ENCODE measurements around the gene USP8. TPM values are rescaled to one million over a fixed set of nuclear protein-coding genes. Genes with fewer than 3 reads are reported as not detected.

Gene USP8
- total and polyA plus RNA-seq, 2 of the 4 experiments (the other 2 are of a cell fraction), result 25.4 to 52.2 TPM

GRCh38 chr15:50432230-50432629 lies 8.0 kb downstream of the USP8 start:
- CTCF ChIA-PET, result no interaction called here
- H4K8ac ChIP-seq (ENCODE audit: low read depth in 2 of 2, low read length in 2 of 2), result no peak overlapping the region
- H3K9ac ChIP-seq (ENCODE audit: low read depth, low read length), result no peak overlapping the region
- no peak overlapping the region for H2BK15ac ChIP-seq (ENCODE audit: low read depth, low read length)
- H3K4ac ChIP-seq (ENCODE audit: low read depth, low read length), result no peak overlapping the region
- H3K9me1 ChIP-seq (ENCODE audit: insufficient read depth, low read length), result peaks cover 8% of the 10 kb centered on the region; the same call in 1 of the 2 replicates
- in situ Hi-C loops (cut with MboI; ENCODE audit: low sequenced_read_pairs), result no loop called here
- no TSS peak for BruUV-seq (replicated peaks)
- H4K5ac ChIP-seq (ENCODE audit: low read depth, low read length), result no peak overlapping the region
- TF ChIP-seq MAFK (IDR thresholded peaks at IDR 0.05; ENCODE audit: low read depth, low read length) (no peak), POLR2A (IDR thresholded peaks at IDR 0.05; ENCODE audit: low read depth, low read length) (no peak), NFE2L2 (IDR thresholded peaks at IDR 0.05; ENCODE audit: low read depth, low read length) (no peak), CHD1 (IDR thresholded peaks at IDR 0.05; ENCODE audit: low read depth, low read length) (no peak), MAZ (IDR thresholded peaks at IDR 0.05; ENCODE audit: borderline replicate concordance, low read depth, low read length) (no peak), USF2 (IDR thresholded peaks at IDR 0.05; ENCODE audit: low read depth, low read length) (no peak), MXI1 (IDR thresholded peaks at IDR 0.05; ENCODE audit: borderline replicate concordance, low read depth, low read length) (no peak), RAD21 (IDR thresholded peaks at IDR 0.05; ENCODE audit: low read length) (no peak), RCOR1 (IDR thresholded peaks at IDR 0.05; ENCODE audit: insufficient replicate concordance, low read length) (no peak), SMC3 (IDR thresholded peaks at IDR 0.05; ENCODE audit: low read depth, low read length) (no peak), RFX5 (IDR thresholded peaks at IDR 0.05; ENCODE audit: low read depth, low read length) (no peak), BHLHE40 (IDR thresholded peaks at IDR 0.05; ENCODE audit: low read depth, low read length) (no peak), CEBPB (IDR thresholded peaks at IDR 0.05; ENCODE audit: low read depth, low read length) (no peak), FOS (IDR thresholded peaks at IDR 0.05; ENCODE audit: low read depth, low read length) (no peak)
- TF ChIP-seq, protein P1, sequence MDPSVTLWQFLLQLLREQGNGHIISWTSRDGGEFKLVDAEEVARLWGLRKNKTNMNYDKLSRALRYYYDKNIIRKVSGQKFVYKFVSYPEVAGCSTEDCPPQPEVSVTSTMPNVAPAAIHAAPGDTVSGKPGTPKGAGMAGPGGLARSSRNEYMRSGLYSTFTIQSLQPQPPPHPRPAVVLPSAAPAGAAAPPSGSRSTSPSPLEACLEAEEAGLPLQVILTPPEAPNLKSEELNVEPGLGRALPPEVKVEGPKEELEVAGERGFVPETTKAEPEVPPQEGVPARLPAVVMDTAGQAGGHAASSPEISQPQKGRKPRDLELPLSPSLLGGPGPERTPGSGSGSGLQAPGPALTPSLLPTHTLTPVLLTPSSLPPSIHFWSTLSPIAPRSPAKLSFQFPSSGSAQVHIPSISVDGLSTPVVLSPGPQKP (IDR thresholded peaks at IDR 0.05; ENCODE audit: borderline replicate concordance, low read depth, low read length), result no peak
- TF ChIP-seq, protein P2, sequence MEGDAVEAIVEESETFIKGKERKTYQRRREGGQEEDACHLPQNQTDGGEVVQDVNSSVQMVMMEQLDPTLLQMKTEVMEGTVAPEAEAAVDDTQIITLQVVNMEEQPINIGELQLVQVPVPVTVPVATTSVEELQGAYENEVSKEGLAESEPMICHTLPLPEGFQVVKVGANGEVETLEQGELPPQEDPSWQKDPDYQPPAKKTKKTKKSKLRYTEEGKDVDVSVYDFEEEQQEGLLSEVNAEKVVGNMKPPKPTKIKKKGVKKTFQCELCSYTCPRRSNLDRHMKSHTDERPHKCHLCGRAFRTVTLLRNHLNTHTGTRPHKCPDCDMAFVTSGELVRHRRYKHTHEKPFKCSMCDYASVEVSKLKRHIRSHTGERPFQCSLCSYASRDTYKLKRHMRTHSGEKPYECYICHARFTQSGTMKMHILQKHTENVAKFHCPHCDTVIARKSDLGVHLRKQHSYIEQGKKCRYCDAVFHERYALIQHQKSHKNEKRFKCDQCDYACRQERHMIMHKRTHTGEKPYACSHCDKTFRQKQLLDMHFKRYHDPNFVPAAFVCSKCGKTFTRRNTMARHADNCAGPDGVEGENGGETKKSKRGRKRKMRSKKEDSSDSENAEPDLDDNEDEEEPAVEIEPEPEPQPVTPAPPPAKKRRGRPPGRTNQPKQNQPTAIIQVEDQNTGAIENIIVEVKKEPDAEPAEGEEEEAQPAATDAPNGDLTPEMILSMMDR (conservative IDR thresholded peaks at IDR 0.05; ENCODE audit: low read depth, low read length), result no peak
- no peaks in the 10 kb centered on the region for H3K9me3 ChIP-seq (ENCODE audit: control insufficient read depth, insufficient read depth, low read length)
- H4K91ac ChIP-seq (ENCODE audit: insufficient read depth, low read depth, low read length), result no peak overlapping the region
- peaks cover 4% of the 10 kb centered on the region for H3K36me3 ChIP-seq (ENCODE audit: control insufficient read depth, insufficient read depth, low read length)
- no peak overlapping the region for H3K23ac ChIP-seq (ENCODE audit: low read depth, low read length)
- DNase-seq (no peak), ATAC-seq (ENCODE audit: low read depth) (no peak)
- H3K4me2 ChIP-seq (ENCODE audit: low read depth, low read length), result no peak overlapping the region
- no CpG with 5 or more reads among the region's 2 CpGs for WGBS, 2 experiments (ENCODE audit: extremely low coverage in 2 of 2, insufficient read length in 1 of 2)
- POLR2A ChIA-PET (ENCODE audit: unreplicated experiment), result no interaction called here
- intact Hi-C loops (cut with micrococcal nuclease), result no loop called here
- H3K14ac ChIP-seq (replicated peaks; ENCODE audit: low read depth, low read length), result no peak overlapping the region
- H3K56ac ChIP-seq (ENCODE audit: extremely low read depth, insufficient read depth, low read length), result no peak overlapping the region
- dilution Hi-C loops (cut with HindIII; ENCODE audit: low sequenced_read_pairs, unreplicated experiment), result no loop called here
- no peak overlapping the region for H2BK120ac ChIP-seq (ENCODE audit: low read depth, low read length)
- peaks cover 2% of the 10 kb centered on the region; the same call in 1 of the 2 replicates for H3K4me1 ChIP-seq (ENCODE audit: control insufficient read depth, insufficient read depth, low read length)
- H4K20me1 ChIP-seq (ENCODE audit: insufficient read depth, low read length), result peaks cover 34% of the 10 kb centered on the region
- H2AK9ac ChIP-seq (replicated peaks; ENCODE audit: low read depth, low read length, poor library complexity), result no peak overlapping the region
- H2AK5ac ChIP-seq (ENCODE audit: low read depth, low read length), result no peak overlapping the region
- no peak overlapping the region for H2BK20ac ChIP-seq (ENCODE audit: low read depth, low read length)
- no peak overlapping the region for H3K4me3 ChIP-seq (ENCODE audit: insufficient read depth, low read depth, low read length)
- no peak overlapping the region for H2AFZ ChIP-seq (replicated peaks; ENCODE audit: low read length, poor library complexity)
- no peak overlapping the region for H3K18ac ChIP-seq (ENCODE audit: low read depth, low read length)
- no peak overlapping the region for H2BK5ac ChIP-seq (ENCODE audit: low read depth, low read length, poor library complexity, severe bottlenecking)
- H3K79me1 ChIP-seq (ENCODE audit: low read depth in 1 of 2, low read length in 2 of 2), result peaks cover 15 to 49% of the 10 kb centered on the region in 2 experiments
- no peaks in the 10 kb centered on the region for H3K27me3 ChIP-seq (ENCODE audit: control insufficient read depth, insufficient read depth, low read length)
- no peak overlapping the region for H3K27ac ChIP-seq (ENCODE audit: insufficient read depth, low read length)
